ENCODE measurements around the gene R3HDM4.

- TF ChIP-seq CTCF (IDR thresholded peaks at IDR 0.05; ENCODE audit: low read length) (no peak), EZH2 (IDR thresholded peaks at IDR 0.05; ENCODE audit: borderline replicate concordance, low read length) (no peak)
Measured at GRCh38 chr19:850979-851335, 62.1 kb downstream of the R3HDM4 start.

Data from OCI-LY1 (cell line).